Upper lobe of right lung (tissue), 1 donor: ENCODE results near the gene CHST2. TPM values are rescaled to one million over a fixed set of nuclear protein-coding genes. Genes with fewer than 3 reads are reported as not detected.
"Not testable (repeated sequence)": the region's sequence is repeated elsewhere in the genome, so short reads cannot be mapped to it uniquely, and the experiment has no call there.

Source experiments
- ATAC-seq: fragments of 200-7000 bp; cut with Tn5 transposase; one replicate; pipeline ENCODE4 v1.9.1; 2020; ENCODE audit warnings: mild to moderate bottlenecking, moderate library complexity
- DNase-seq: peaks from one replicate; pipeline ENCODE4 v3.0.0-alpha.2; 2020
- H3K27ac ChIP-seq: fragments of 200-600 bp; one replicate; pipeline ENCODE4 v1.8.0; 2022
- H3K27me3 ChIP-seq: fragments of 200-600 bp; one replicate; pipeline ENCODE4 v1.8.0; 2022; ENCODE audit warnings: mild to moderate bottlenecking
- H3K36me3 ChIP-seq: fragments of 200-600 bp; one replicate; pipeline ENCODE4 v1.8.0; 2022
- H3K4me1 ChIP-seq: fragments of 200-600 bp; one replicate; pipeline ENCODE4 v1.8.0; 2022
- H3K4me3 ChIP-seq: fragments of 200-600 bp; one replicate; pipeline ENCODE4 v1.8.0; 2022; ENCODE audit warnings: mild to moderate bottlenecking
- H3K9me3 ChIP-seq: fragments of 200-600 bp; one replicate; pipeline ENCODE4 v1.8.0; 2022
- CTCF ChIP-seq: fragments of 200-600 bp; IDR thresholded peaks from one replicate; pipeline ENCODE4 v1.8.0; 2022; ENCODE audit warnings: antibody characterized with exemption
- intact Hi-C: fragments of 100-400 bp; cut with DNase I; formaldehyde crosslinking; loops from one replicate; pipeline ENCODE4 v1.11.0; 2022
- total RNA-seq: library from RNA; stranded (reverse); fragmentation: NEBNext Ultra II Directional; extraction: Animal tissue kit (Norgen Biotek cat#: 25700); gene quantifications from one replicate; pipeline ENCODE4 v1.2.1, GENCODE V29; 2021
- donor health status: DM: no; HTN: yes; CAD: no; lungs with severe emphysema.

The CHST2 gene
- total RNA-seq, 1 donor from 2014 or later: 8.2 TPM

DNA sequence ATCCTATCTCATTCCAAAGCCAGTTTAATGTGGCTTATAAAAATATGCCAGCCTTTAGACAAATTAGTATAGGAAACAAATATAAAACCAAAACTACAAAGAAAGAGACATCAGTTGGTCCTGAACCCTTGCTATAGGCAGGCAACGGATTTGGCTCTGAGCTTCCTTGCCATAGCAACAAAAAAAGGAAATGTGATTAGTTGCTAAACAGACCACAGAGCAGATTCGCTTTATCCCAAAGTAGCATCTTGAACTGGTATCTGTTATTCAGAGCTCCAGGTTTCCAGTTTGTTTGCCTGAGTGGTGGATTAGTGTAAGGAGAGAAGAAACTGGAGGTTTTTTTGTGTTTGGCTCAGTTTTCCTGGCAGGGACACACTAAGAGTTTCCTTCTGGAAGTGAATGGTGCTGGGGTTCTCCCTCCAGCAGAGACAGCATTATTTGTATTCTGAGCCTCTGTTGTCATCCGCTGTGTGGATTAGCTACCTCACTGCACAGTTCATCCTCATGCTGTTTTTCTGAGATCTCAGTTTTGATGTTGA is 44.1 kb downstream of the CHST2 start:
- Histone ChIP-seq H3K36me3 (no peaks in the 10 kb centered on the region), H3K4me1 (no peaks in the 10 kb centered on the region), H3K4me3 (no peak overlapping the region), H3K27me3 (no peaks in the 10 kb centered on the region), H3K27ac (no peak overlapping the region), H3K9me3 (no peaks in the 10 kb centered on the region)
- DNase-seq (no peak), ATAC-seq (no peak)
- intact Hi-C loops: no loop called here
- no peak for TF ChIP-seq CTCF

DNA sequence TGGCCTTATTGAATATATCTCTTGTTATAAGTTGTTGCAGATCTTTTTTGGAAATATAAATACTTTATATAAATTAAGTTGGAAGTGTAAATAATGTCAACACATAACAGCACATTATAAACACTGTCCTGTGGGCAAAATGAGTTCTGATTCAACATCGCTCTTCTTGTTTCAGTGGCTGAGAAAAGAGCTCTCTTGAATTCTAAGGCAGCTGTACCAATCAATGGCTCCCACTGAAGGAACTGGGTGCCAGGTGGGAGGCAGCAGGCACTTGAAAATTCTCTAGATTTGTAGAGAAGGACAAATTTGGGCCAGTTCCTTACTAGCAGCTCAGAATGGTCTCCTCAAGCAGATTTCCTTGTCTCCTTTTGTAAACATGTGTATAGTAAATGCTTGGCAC is 45.6 kb downstream of the CHST2 start:
- H3K27ac ChIP-seq: no peak overlapping the region
- TF ChIP-seq CTCF: no peak
- intact Hi-C loops: no loop called here
- H3K27me3 ChIP-seq: no peaks in the 10 kb centered on the region
- ATAC-seq: no peak
- H3K4me3 ChIP-seq: no peak overlapping the region
- no peaks in the 10 kb centered on the region for H3K36me3 ChIP-seq
- no peaks in the 10 kb centered on the region for H3K9me3 ChIP-seq
- no peak for DNase-seq
- H3K4me1 ChIP-seq: no peaks in the 10 kb centered on the region

DNA sequence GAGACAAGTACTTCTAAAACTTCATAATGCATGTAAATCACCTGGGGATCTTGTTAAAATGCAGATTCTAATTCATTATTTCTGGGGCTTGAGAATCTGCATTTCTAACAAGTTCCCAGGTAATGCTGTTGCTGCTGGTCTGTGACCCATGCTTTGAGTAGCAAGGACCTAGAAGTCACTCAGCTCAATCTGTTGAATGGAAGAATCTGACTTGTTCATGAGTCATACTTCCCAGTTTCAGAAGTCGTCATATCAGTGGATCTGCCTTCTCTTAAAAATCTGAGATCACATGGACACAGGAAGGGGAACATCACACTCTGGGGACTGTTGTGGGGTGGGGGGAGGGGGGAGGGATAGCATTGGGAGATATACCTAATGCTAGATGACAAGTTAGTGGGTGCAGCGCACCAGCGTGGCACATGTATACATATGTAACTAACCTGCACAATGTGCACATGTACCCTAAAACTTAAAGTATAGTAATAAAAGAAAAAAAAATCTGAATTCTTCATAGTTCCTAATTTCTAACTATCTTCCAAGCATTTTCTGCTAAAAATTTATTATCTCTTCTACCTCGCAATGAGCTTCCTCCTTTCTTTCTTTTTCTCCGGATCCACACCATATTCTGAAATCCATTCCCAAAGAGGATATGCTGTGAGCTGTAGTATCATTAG is 46.2 kb downstream of the CHST2 start:
- H3K4me1 ChIP-seq, H3K9me3 ChIP-seq, H3K4me3 ChIP-seq, DNase-seq, H3K27ac ChIP-seq, H3K27me3 ChIP-seq, intact Hi-C loops, H3K36me3 ChIP-seq: not testable (repeated sequence)
- peak; percentile 73 for ATAC-seq

GRCh38 chr3:143166376-143166775 is 46.8 kb downstream of the CHST2 start:
- Histone ChIP-seq H3K27ac (no peak overlapping the region), H3K27me3 (no peaks in the 10 kb centered on the region), H3K36me3 (no peaks in the 10 kb centered on the region), H3K4me3 (no peak overlapping the region), H3K9me3 (no peaks in the 10 kb centered on the region), H3K4me1 (peaks cover 7% of the 10 kb centered on the region)
- intact Hi-C loops: no loop called here
- DNase-seq (no peak), ATAC-seq (no peak)
- no peak for TF ChIP-seq CTCF

GRCh38 chr3:143167969-143168854 is 48.6 kb downstream of the CHST2 start:
- H3K36me3 ChIP-seq: no peaks in the 10 kb centered on the region
- H3K27ac ChIP-seq: no peak overlapping the region
- no peak for TF ChIP-seq CTCF
- no peaks in the 10 kb centered on the region for H3K27me3 ChIP-seq
- DNase-seq: no peak
- H3K4me3 ChIP-seq: no peak overlapping the region
- no peak for ATAC-seq
- H3K4me1 ChIP-seq: peaks cover 10% of the 10 kb centered on the region
- intact Hi-C loops: no loop called here
- no peaks in the 10 kb centered on the region for H3K9me3 ChIP-seq

DNA sequence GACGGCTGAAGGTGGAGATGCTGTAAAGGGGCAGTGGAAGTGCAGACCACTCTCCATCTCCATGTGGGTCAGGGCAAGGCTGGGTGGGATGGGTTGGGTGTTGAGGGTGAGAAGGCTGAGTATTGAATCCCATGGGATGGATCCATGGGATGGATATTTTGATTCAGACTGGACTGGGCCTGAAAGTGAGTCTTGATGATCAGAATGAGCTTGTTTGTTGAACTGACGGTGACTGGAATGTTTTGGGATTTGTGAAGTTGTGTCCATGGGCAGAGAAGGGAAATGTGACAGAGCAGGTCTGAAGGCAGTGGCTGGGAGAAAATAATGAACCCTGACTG is 49.3 kb downstream of the CHST2 start:
- Histone ChIP-seq H3K4me1 (peaks cover 10% of the 10 kb centered on the region), H3K9me3 (no peaks in the 10 kb centered on the region), H3K27me3 (no peaks in the 10 kb centered on the region), H3K27ac (no peak overlapping the region), H3K4me3 (no peak overlapping the region), H3K36me3 (no peaks in the 10 kb centered on the region)
- no peak for TF ChIP-seq CTCF
- ATAC-seq (no peak), DNase-seq (no peak)
- intact Hi-C loops: no loop called here
